NCI-H526 (cell line): ENCODE data around the gene NUDT16.

Source experiments
- DNase-seq, 2 experiments: peaks; one replicate each; lab custom pipeline; 2025; lab: John Stamatoyannopoulos, UW

Gene NUDT16

DNA sequence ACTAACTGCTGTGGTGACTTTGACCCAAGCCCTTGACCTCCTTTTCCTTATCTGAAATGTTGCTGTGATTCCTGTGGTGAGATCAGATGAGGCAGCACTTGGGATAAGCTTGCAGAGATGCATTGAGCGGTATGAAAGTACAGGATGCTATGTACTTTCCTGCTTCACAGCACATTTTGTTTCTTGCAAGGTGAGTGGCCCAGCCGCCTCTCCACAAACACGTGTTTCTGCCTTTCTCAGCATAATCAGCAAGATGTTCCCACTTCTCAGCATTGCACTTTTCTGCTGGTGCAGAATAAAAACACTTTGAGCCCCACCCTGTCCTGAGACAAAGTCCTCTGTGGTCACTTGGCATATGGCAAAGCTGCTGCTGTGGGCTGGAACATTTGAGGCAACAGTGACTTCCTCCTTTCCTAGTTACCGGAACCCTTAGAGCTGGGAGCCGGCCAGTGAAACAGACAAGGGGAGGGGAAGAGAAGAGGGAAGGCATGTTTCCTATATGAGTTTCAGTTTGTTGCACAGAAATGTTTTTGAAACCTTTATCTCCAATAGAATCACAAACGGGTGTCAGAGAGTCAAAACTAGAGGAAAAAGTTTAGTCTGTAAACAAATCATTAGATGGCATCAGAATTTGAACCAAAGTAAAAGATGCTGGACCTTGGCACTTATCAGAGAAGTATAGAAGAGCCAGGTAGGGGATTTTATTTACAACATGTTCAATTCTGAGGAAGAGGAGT, 5.0 kb downstream of the NUDT16 start:
- no peak for DNase-seq

- no peak for DNase-seq
Measured at GRCh38 chr3:131387796-131388489, 6.4 kb downstream of the NUDT16 start.

DNA sequence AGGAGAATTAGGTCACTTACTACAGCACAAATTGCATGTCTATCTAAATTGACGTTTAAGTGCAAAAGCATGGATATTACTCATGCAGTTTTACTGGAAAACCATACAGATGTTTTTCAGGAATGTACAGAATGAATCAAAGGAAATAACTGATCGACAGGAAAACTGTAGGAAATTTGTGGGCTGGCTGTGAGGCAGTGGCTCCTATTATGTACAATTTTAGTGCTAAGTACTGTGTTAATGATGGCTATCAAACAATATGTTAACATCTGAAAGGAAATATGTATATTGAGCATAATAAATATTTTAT, 6.9 kb downstream of the NUDT16 start:
- no peak for DNase-seq

- no peak for DNase-seq
Measured at GRCh38 chr3:131390331-131390730, 8.8 kb downstream of the NUDT16 start.

GRCh38 chr3:131393051-131393450, 11.5 kb downstream of the NUDT16 start:
- DNase-seq: no peak

DNA sequence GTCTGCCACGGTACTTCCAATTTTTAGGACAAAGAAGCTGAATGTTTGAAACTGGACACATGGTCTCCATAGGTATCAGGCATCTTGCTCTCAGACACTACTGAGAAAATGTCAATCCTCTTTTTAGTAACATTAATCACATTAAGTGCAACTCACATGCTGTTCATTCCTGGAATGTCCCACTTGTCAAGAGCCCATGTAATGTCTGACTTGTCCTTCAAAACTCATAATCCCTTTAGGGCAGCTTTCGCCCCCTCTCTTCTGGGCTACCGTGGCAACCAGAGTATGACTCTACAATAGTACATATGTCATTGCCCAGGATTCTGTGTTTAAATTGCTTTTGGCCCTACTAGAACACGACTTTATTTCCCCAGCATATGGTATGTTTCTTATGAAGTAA, 12.3 kb downstream of the NUDT16 start:
- DNase-seq: no peak

DNA sequence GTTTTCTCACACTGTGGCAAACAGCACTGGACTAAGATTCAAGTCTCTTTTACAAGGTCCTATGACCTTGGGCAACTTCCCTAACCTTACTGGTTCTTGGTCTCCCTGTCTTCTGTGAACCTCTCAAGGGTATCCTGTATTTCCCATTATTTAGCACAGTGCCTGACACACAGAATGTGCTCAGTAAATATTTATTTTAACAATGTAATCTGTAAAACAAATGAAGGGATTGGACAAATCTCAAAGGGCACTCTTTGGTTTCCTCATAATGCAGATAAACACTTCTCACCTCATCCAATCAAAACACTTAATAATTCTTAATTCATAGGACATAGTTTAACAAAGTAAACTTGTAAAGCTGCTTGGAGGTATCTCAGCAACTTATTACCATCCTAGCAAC, 12.8 kb downstream of the NUDT16 start:
- no peak for DNase-seq

GRCh38 chr3:131396170-131396569, 14.6 kb downstream of the NUDT16 start:
- no peak for DNase-seq

- no peak for DNase-seq
Measured at GRCh38 chr3:131397889-131398288, 16.3 kb downstream of the NUDT16 start.

DNA sequence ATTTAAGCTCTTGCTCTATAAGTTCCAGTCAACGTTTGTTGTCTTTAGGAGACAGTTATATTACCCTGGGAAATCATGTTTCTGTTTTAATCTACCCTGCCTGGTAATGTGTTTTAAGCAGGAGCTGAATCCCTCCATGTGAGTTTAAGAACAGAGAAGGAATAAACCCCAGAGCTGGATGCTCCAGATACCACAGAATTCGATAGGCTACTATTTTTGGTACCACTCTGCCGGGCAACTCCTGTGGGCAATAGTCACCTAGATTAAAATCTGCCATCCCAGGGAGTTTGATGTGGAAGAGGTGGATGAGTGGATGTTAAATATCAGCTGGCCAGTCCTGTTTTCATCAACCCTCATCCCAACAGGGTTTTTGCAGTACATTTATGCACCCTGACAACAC, 20.4 kb downstream of the NUDT16 start:
- DNase-seq: no peak

- DNase-seq: no peak
Measured at GRCh38 chr3:131402391-131403039, 20.9 kb downstream of the NUDT16 start.

DNA sequence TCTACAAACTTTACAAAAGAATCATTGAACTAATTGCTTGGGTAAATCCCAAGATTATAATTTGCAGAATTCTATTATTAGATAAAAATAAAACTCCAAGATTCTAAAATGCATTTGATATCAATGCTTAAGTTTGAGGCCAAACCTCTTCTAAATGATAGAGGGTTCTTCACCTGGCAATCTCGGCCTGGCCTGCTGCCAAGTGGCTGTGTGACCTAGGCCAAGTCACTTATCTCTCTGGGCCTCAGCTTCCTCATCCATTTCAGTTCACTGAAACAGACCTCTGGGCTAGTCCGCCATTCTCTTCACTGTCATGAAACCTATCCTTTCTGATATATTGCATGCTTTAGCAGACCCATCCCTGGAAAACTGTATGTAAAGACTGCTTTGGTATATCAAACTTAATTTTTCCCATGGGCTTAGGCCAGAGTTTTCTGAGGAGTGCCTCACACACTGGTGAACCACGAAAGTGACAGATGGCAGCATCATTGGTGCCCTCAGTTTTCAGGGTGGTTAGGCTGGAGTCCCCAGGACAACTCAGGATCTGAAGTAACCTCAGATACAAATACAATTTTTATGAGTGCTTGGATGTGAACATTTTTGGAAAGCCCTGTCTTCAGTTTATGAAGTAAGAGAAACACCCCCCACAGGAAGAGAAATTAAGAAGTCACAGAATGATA, 21.8 kb downstream of the NUDT16 start:
- no peak for DNase-seq

DNA sequence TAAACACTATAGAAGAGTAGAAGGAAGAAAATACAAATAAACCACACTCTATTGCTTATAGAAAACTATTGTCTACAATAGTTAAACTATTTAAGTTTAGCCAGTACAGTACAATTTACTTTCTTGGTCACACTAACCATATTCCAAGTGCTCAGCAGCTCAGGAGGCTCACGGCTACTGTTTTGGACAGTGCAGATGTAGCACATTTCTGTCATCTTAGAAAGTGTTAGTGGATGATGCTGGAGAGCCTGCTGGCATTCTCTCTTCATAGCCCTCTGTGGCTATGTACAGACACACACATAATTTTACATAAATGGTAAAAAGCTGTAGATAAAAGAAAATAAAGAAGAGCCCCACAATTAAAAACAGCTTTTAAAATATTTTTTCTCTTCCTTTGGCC, 23.8 kb downstream of the NUDT16 start:
- no peak for DNase-seq

GRCh38 chr3:131406274-131406673, 24.7 kb downstream of the NUDT16 start:
- DNase-seq: no peak

- DNase-seq: no peak
Measured at GRCh38 chr3:131417751-131418150, 36.2 kb downstream of the NUDT16 start.

DNA sequence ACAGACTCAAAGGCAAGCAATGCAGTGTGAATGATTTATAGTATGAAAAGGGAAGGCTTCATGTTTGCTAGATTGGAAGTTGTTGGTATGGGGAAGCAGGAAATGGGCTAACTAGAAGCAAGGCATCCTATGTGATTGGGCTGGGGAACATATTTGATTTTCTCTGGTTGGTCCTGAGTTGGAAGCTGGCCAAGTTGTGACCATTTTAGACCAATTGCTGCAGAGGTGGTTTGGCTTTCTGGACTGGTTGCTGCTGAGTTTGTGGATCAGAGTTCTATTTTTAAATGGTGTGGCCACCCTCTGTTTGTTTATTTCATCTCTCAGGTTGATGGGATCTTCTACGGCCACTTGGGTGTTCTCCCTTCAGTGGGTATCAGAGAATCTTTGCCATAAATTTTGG, 39.7 kb downstream of the NUDT16 start:
- DNase-seq: no peak

- DNase-seq: no peak
Measured at GRCh38 chr3:131421957-131422498, 40.5 kb downstream of the NUDT16 start.

DNA sequence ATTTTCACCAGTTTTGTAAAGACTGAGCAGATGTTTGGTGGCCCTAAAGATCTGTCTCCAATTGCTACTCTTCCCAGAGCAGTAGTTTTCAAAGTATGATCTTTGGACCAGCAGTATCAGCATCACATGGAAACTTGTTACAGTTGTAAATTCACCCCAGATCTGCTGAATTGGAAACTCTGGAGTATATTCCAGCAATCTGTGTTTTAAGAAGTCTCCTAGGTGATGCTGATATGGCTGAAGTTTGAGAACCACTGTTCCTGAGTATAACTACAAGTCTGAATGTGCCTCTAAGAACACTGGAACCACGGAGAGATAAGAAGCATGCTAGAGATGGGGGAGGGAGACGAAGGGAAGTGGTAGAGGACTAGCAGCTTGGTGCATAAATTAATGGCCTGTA, 45.7 kb downstream of the NUDT16 start:
- DNase-seq: peak in 1 of 2 experiments; percentile 33

DNA sequence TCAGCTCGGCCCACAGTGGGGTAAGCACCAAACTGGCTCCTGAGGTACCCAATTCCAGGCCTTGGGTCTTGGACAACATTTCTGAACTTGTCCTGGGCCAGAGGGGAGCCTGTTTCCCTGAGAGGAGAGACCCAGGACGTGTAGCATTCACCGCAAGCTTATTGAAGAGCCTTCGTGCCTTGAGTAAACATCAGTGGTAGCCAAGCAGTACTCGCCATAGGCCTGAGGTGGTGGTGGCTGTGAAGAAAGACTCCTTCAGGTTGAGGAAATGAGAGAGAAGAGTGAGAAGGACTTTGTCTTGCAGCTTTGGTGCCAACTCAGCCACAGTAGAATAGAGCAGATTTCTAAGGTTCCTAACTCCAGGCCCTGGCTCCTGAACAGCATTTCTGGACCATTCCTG, 50.2 kb downstream of the NUDT16 start:
- DNase-seq: no peak

DNA sequence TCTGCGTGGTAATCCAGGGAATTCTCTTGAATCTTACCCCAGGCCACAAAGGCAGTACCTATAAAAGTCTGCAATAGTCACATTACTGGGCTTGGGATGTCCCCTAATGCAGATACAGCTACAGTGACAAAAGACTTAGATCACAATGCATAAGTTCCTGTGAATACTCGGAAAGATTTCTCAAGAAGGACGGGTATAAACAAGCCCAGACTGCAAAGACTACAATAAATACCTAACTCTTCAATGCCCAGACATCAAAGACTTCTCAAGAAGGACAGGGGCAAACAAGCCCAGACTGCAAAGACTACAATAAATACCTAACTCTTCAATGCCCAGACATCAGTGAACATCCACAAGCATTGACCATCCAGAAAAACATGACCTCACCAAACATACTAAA, 50.9 kb downstream of the NUDT16 start:
- no peak for DNase-seq

GRCh38 chr3:131435000-131435399, 53.4 kb downstream of the NUDT16 start:
- no peak for DNase-seq
